Measurements from ENCODE around the gene FPR3.
A peak's percentile ranks its signal among the peaks of the same experiment; 100 is the strongest.
"Not testable (repeated sequence)": the region's sequence is repeated elsewhere in the genome, so short reads cannot be mapped to it uniquely, and the experiment has no call there.

The FPR3 gene

GRCh38 chr19:51771376-51772130 is 23.4 kb upstream of the FPR3 start:
- H3K4me1 ChIP-seq (ENCODE audit: control insufficient read depth, insufficient read depth, low read length): no peaks in the 10 kb centered on the region
- POLR2A ChIA-PET: no interaction called here
- no peak overlapping the region for H3K4me3 ChIP-seq (ENCODE audit: low read depth, low read length)

GRCh38 chr19:51772977-51773376 is 22.0 kb upstream of the FPR3 start:
- CTCF ChIA-PET: interaction anchor here (1.2 kb wide), 1 partner anchor 165 kb away, joined by 4 read pairs; no protein-coding TSS in a partner anchor
- Histone ChIP-seq H3K4me1 (ENCODE audit: control insufficient read depth, insufficient read depth, low read length) (no peaks in the 10 kb centered on the region), H3K36me3 (ENCODE audit: control insufficient read depth in 2 of 2, insufficient read depth in 1 of 2, low read length in 2 of 2) (no peaks in the 10 kb centered on the region), H3K4me3 (ENCODE audit: low read depth, low read length) (no peak overlapping the region), H3K27ac (ENCODE audit: extremely low read depth, low read depth, low read length) (no peak overlapping the region), H3K9me3 (ENCODE audit: control insufficient read depth, insufficient read depth, low read depth, low read length) (no peaks in the 10 kb centered on the region)
- TF ChIP-seq ZNF555 (tag by site-specific recombination; conservative IDR thresholded peaks at IDR 0.05): no peak
- TF ChIP-seq TSHZ1 (tag by site-specific recombination; IDR thresholded peaks at IDR 0.05; ENCODE audit: borderline replicate concordance): no peak
- no peak for TF ChIP-seq SP7 (tag by site-specific recombination; IDR thresholded peaks at IDR 0.05)
- no peak for TF ChIP-seq ZNF585B (tag by site-specific recombination; IDR thresholded peaks at IDR 0.05)
- POLR2A ChIA-PET: no interaction called here

More at GRCh38 chr19:51771376-51772130, 23.4 kb upstream of the FPR3 start:
- no peak for TF ChIP-seq ZXDB (tag by site-specific recombination; IDR thresholded peaks at IDR 0.05)
- TF ChIP-seq ZNF544 (tag by site-specific recombination; IDR thresholded peaks at IDR 0.05): no peak
- TF ChIP-seq TRIM28 (IDR thresholded peaks at IDR 0.05; ENCODE audit: borderline replicate concordance, low read length): no peak
- TF ChIP-seq GLI2 (tag by site-specific recombination; IDR thresholded peaks at IDR 0.05; ENCODE audit: borderline replicate concordance, low read depth): no peak
- no peak for TF ChIP-seq ZNF777 (tag by site-specific recombination; IDR thresholded peaks at IDR 0.05; ENCODE audit: borderline replicate concordance)
- TF ChIP-seq ZFP3 (tag by site-specific recombination; IDR thresholded peaks at IDR 0.05; ENCODE audit: low read depth): no peak
- Histone ChIP-seq H3K36me3 (ENCODE audit: control insufficient read depth in 2 of 2, insufficient read depth in 1 of 2, low read length in 2 of 2) (no peaks in the 10 kb centered on the region), H3K27ac (ENCODE audit: extremely low read depth, low read depth, low read length) (no peak overlapping the region), H3K9me3 (ENCODE audit: control insufficient read depth, insufficient read depth, low read depth, low read length) (no peaks in the 10 kb centered on the region)
- CTCF ChIA-PET: interaction anchor here (0.6 to 1.2 kb wide), 4 partner anchors 13 to 282 kb away, joined by 3 to 5 read pairs (median 4); no protein-coding TSS in a partner anchor

DNA sequence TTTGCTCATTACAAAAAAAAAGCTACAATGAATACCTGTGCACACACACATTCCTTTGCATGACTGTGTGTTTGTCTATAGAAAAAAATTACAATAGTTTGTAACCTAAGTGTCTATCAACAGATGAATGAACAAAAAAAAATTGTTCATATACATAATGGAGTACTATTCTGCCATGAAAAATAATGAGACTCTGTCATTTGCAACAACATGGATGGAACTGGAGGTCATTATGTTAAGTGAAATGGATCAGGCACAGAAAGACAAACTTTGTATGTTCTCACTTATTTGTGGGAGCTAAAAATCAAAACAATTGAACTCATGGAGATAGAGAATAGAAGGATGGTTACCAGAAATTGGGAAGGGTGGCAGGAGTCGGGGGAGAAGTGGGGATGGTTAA is 18.4 kb upstream of the FPR3 start:
- H3K9me3 ChIP-seq (ENCODE audit: control insufficient read depth, insufficient read depth, low read depth, low read length); H3K4me1 ChIP-seq (ENCODE audit: control insufficient read depth, insufficient read depth, low read length); POLR2A ChIA-PET; H3K4me3 ChIP-seq (ENCODE audit: low read depth, low read length); H3K27ac ChIP-seq (ENCODE audit: extremely low read depth, low read depth, low read length); H3K36me3 ChIP-seq (ENCODE audit: control insufficient read depth in 2 of 2, insufficient read depth in 1 of 2, low read length in 2 of 2): not testable (repeated sequence)
- peak; percentile 58; the same call in 1 of the 2 replicates for TF ChIP-seq ZNF146 (tag by site-specific recombination; IDR thresholded peaks at IDR 0.05)
- CTCF ChIA-PET: interaction anchor here (0.7 to 3.3 kb wide), 12 partner anchors 20 to 304 kb away, joined by 3 to 29 read pairs (median 4); no protein-coding TSS in a partner anchor

- Histone ChIP-seq H3K36me3 (ENCODE audit: control insufficient read depth in 2 of 2, insufficient read depth in 1 of 2, low read length in 2 of 2) (no peaks in the 10 kb centered on the region), H3K27ac (ENCODE audit: extremely low read depth, low read depth, low read length) (no peak overlapping the region), H3K4me3 (ENCODE audit: low read depth, low read length) (no peak overlapping the region), H3K9me3 (ENCODE audit: control insufficient read depth, insufficient read depth, low read depth, low read length) (no peaks in the 10 kb centered on the region), H3K4me1 (ENCODE audit: control insufficient read depth, insufficient read depth, low read length) (no peaks in the 10 kb centered on the region)
- ChIA-PET POLR2A (no interaction called here), CTCF (interaction anchor here (0.6 to 3.3 kb wide), 58 partner anchors 10 to 1394 kb away, joined by 3 to 29 read pairs (median 4); no protein-coding TSS in a partner anchor)
- TF ChIP-seq ZNF843 (tag by site-specific recombination; IDR thresholded peaks at IDR 0.05): no peak
- no peak for TF ChIP-seq ZNF24 (tag by site-specific recombination; IDR thresholded peaks at IDR 0.05)
- TF ChIP-seq ZNF175 (tag by site-specific recombination; IDR thresholded peaks at IDR 0.05): no peak
- no peak for TF ChIP-seq ZNF544 (tag by site-specific recombination; IDR thresholded peaks at IDR 0.05)
- TF ChIP-seq, protein P1, sequence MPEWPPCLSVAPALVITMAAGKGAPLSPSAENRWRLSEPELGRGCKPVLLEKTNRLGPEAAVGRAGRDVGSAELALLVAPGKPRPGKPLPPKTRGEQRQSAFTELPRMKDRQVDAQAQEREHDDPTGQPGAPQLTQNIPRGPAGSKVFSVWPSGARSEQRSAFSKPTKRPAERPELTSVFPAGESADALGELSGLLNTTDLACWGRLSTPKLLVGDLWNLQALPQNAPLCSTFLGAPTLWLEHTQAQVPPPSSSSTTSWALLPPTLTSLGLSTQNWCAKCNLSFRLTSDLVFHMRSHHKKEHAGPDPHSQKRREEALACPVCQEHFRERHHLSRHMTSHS (tag by site-specific recombination; IDR thresholded peaks at IDR 0.05): no peak
- no peak for TF ChIP-seq ZNF707 (tag by site-specific recombination; IDR thresholded peaks at IDR 0.05)
- no peak for TF ChIP-seq ZNF121 (tag by site-specific recombination; IDR thresholded peaks at IDR 0.05)
- no peak for TF ChIP-seq ZNF169 (tag by site-specific recombination; IDR thresholded peaks at IDR 0.05)
- peak; percentile 65 for TF ChIP-seq ZNF654 (tag by site-specific recombination; IDR thresholded peaks at IDR 0.05; ENCODE audit: low read depth)
- no peak for TF ChIP-seq ZNF423 (tag by site-specific recombination; IDR thresholded peaks at IDR 0.05)
- TF ChIP-seq ZFP69B (tag by site-specific recombination; IDR thresholded peaks at IDR 0.05): no peak
- TF ChIP-seq ZFP37 (tag by site-specific recombination; IDR thresholded peaks at IDR 0.05): no peak
- no peak for TF ChIP-seq ZNF266 (tag by site-specific recombination; IDR thresholded peaks at IDR 0.05; ENCODE audit: low read depth)
These were observed 17.1 kb upstream of the FPR3 start for GRCh38 chr19:51777570-51778462.
